ENCODE results near the gene MET.
"Not testable (repeated sequence)": the region's sequence is repeated elsewhere in the genome, so short reads cannot be mapped to it uniquely, and the experiment has no call there.

Gene MET

GRCh38 chr7:116754186-116754585 lies 82.2 kb downstream of the MET start:
- DNase-seq (ENCODE audit: low spot score): no peak

GRCh38 chr7:116757283-116757682 lies 85.3 kb downstream of the MET start:
- DNase-seq (ENCODE audit: low spot score): no peak

- not testable (repeated sequence) for DNase-seq (ENCODE audit: low spot score)
Measured at GRCh38 chr7:116759642-116760041, 87.6 kb downstream of the MET start.

- no peak for DNase-seq (ENCODE audit: low spot score)
Measured at GRCh38 chr7:116762971-116763370, 91.0 kb downstream of the MET start.

- DNase-seq (ENCODE audit: low spot score): no peak
Measured at GRCh38 chr7:116763647-116764046, 91.7 kb downstream of the MET start.

- DNase-seq (ENCODE audit: low spot score): no peak
Measured at GRCh38 chr7:116766881-116767280, 94.9 kb downstream of the MET start.

- DNase-seq (ENCODE audit: low spot score): no peak
Measured at GRCh38 chr7:116769546-116769945, 97.5 kb downstream of the MET start.

GRCh38 chr7:116770941-116771340 lies 98.9 kb downstream of the MET start:
- DNase-seq (ENCODE audit: low spot score): no peak

GRCh38 chr7:116771640-116772039 lies 99.6 kb downstream of the MET start:
- DNase-seq (ENCODE audit: low spot score): no peak

- DNase-seq (ENCODE audit: low spot score): peak; percentile 46
Measured at GRCh38 chr7:116772423-116772863, 100.4 kb downstream of the MET start.

- no peak for DNase-seq (ENCODE audit: low spot score)
Measured at GRCh38 chr7:116772926-116773749, 101.1 kb downstream of the MET start.

GRCh38 chr7:116776046-116776445 lies 104.0 kb downstream of the MET start:
- no peak for DNase-seq (ENCODE audit: low spot score)

GRCh38 chr7:116776610-116777289 lies 104.8 kb downstream of the MET start:
- DNase-seq (ENCODE audit: low spot score): peak; percentile 71

- DNase-seq (ENCODE audit: low spot score): peak; percentile 52
Measured at GRCh38 chr7:116777651-116778281, 105.8 kb downstream of the MET start.

- DNase-seq (ENCODE audit: low spot score): no peak
Measured at GRCh38 chr7:116779216-116779615, 107.2 kb downstream of the MET start.

- DNase-seq (ENCODE audit: low spot score): no peak
Measured at GRCh38 chr7:116779931-116780330, 107.9 kb downstream of the MET start.

- no peak for DNase-seq (ENCODE audit: low spot score)
Measured at GRCh38 chr7:116780521-116780920, 108.5 kb downstream of the MET start.

- DNase-seq (ENCODE audit: low spot score): no peak
Measured at GRCh38 chr7:116780966-116781365, 109.0 kb downstream of the MET start.

- DNase-seq (ENCODE audit: low spot score): no peak
Measured at GRCh38 chr7:116781584-116781983, 109.6 kb downstream of the MET start.

GRCh38 chr7:116782177-116782711 lies 110.2 kb downstream of the MET start:
- DNase-seq (ENCODE audit: low spot score): peak; percentile 78

GRCh38 chr7:116783666-116784318 lies 111.8 kb downstream of the MET start:
- no peak for DNase-seq (ENCODE audit: low spot score)

GRCh38 chr7:116784647-116785046 lies 112.7 kb downstream of the MET start:
- no peak for DNase-seq (ENCODE audit: low spot score)

All from AG20443 (cell line).